Keratinocyte (primary cell): Measurements from ENCODE around the gene C5AR1.
"Not testable (repeated sequence)": the region's sequence is repeated elsewhere in the genome, so short reads cannot be mapped to it uniquely, and the experiment has no call there.

Experiments
- CTCF ChIP-seq, 3 experiments: IDR thresholded peaks in 1 of 3; conservative IDR thresholded peaks in 1 of 3; optimal IDR thresholded peaks in 1 of 3; 2 replicates in 2 of 3; 3 replicates in 1 of 3; pipeline versions ENCODE3 to v1.5.1; 2011; ENCODE audit warnings: low read length in 3 of 3, mild to moderate bottlenecking in 3 of 3, moderate library complexity in 2 of 3, control low read depth in 1 of 3, inconsistent platforms in 1 of 3; ENCODE audit not compliant: insufficient read depth in 2 of 3; ENCODE audit errors: extremely low read depth in 1 of 3
- EZH2 ChIP-seq: IDR thresholded peaks from one replicate; pipeline ENCODE4 v1.6.1; 2012; ENCODE audit warnings: inconsistent platforms, mild to moderate bottlenecking, low read length, moderate library complexity

GRCh38 chr19:47336765-47337718 lies 27.4 kb downstream of the C5AR1 start:
- not testable (repeated sequence) for TF ChIP-seq CTCF (optimal IDR thresholded peaks at IDR 0.05 in 1 of 3, IDR thresholded peaks at IDR 0.05 in 1 of 3, conservative IDR thresholded peaks at IDR 0.05 in 1 of 3; ENCODE audit: extremely low read depth in 1 of 3, insufficient read depth in 2 of 3, low read length in 3 of 3); EZH2
